ENCODE results near the gene SHANK3.

SHANK3 gene

GRCh38 chr22:50678218-50678650, 5.6 kb downstream of the SHANK3 start:
- DNase-seq (ENCODE audit: low spot score) = no peak

- no peak for DNase-seq (ENCODE audit: low spot score)
Measured at GRCh38 chr22:50678651-50679521, 6.3 kb downstream of the SHANK3 start.

DNA sequence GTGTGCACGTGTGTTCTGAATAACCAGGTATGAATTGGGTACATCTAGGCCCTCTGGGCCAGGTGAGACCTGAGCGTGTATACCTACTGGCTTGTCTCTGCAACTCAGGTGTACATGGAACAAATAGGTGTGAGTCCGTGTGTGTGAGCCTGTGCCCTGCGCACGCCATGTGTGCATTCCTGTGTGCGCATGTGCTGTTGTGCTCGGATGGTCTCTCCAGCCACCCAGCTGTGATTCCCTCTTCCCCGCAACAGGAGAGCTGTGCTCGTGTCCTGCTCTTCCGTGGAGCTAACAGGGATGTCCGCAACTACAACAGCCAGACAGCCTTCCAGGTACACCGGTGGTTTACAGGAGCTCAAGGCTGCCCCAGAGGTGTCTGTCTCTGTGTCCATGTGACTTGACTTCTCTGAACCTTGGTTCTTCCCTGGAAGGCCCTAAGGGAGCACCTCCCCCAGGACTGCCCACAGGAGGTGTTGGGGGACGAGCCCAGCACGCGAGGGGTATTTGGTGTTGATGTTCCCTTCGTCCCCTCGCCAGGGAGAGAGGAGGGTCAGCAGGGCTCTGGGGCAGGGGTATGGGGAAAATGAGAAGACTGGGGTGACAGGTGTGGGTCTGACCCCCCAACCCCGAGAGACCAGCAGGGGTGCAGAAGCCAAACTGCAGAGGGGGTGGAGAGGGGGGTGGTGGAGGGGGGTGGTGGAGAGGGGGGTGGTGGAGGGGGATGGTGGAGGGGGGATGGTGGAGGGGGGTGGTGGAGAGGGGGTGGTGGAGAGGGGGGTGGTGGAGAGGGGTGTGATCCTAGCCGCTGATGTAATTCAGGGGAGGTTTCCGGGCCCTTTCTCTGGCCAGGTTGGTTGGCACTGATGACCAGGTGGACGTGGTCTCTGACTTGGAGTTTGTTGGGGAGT, 10.7 kb downstream of the SHANK3 start:
- DNase-seq (ENCODE audit: low spot score) = peak; percentile 77

DNA sequence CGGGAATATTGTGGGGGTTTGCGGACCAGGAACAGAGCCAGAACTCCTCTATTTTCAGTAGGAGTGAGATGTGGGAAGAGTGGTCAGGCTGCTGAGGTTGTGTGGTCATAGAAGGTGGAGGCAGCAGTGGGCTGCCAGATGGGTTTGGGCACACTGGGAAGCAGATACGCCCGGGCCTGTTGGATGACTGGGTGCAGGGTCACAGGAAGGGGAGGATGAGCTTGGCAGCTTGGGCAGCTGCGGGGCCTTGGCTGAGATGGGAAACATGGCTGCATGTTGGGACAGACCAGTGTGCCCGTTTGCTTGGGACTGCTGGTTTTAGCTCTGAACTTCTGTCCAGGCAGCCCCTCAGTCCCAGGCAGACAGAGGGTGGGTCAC, 11.4 kb downstream of the SHANK3 start:
- no peak for DNase-seq (ENCODE audit: low spot score)

GRCh38 chr22:50684501-50684900, 11.9 kb downstream of the SHANK3 start:
- no peak for DNase-seq (ENCODE audit: low spot score)

DNA sequence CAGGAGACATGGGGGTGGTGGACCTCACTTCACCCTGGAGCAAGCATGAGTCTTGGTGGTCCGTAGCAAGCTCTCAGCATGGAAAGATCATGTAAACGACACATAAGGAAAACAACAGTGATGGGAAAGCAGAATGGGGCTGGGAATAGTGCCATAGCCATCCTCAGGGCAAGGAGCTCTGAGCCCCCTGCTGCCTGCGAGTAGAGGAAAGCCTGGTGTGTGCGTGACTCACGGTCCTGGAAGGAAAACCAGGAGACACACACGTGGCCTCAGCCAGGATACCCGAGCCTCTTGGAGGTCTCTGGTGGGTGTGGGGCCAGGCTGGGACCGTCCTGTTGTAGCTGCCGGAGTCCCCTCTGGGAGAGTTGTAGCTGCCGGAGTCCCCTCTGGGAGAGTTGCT, 12.4 kb downstream of the SHANK3 start:
- no peak for DNase-seq (ENCODE audit: low spot score)

- no peak for DNase-seq (ENCODE audit: low spot score)
Measured at GRCh38 chr22:50686794-50687193, 14.2 kb downstream of the SHANK3 start.

GRCh38 chr22:50687829-50688228, 15.2 kb downstream of the SHANK3 start:
- no peak for DNase-seq (ENCODE audit: low spot score)

DNA sequence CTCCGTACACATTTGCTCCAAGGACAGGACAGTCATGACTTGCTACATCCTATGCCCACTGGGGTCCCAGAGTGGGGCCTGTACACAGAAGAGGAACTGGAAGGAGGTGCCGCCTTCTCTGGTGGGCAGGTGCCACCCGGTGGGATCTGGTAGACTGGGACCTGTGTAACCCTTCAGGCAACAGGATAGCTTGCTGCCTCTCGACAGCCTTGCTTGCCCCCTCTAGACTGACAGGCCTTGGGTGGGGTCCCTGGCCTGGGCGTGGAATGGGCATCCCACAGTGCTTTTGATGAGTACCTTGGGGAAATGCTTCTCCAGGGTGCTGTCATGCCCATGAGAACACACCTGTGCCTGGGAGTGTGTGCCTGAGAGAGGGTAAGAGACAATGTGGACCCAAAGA, 15.8 kb downstream of the SHANK3 start:
- DNase-seq (ENCODE audit: low spot score) = no peak

- peak; percentile 67 for DNase-seq (ENCODE audit: low spot score)
Measured at GRCh38 chr22:50691521-50691920, 18.9 kb downstream of the SHANK3 start.

- DNase-seq (ENCODE audit: low spot score) = no peak
Measured at GRCh38 chr22:50693462-50693861, 20.8 kb downstream of the SHANK3 start.

GRCh38 chr22:50694099-50694605, 21.5 kb downstream of the SHANK3 start:
- DNase-seq (ENCODE audit: low spot score) = no peak

GRCh38 chr22:50694766-50695420, 22.3 kb downstream of the SHANK3 start:
- DNase-seq (ENCODE audit: low spot score) = no peak

- no peak for DNase-seq (ENCODE audit: low spot score)
Measured at GRCh38 chr22:50695421-50696250, 23.0 kb downstream of the SHANK3 start.

- no peak for DNase-seq (ENCODE audit: low spot score)
Measured at GRCh38 chr22:50696251-50696798, 23.7 kb downstream of the SHANK3 start.

DNA sequence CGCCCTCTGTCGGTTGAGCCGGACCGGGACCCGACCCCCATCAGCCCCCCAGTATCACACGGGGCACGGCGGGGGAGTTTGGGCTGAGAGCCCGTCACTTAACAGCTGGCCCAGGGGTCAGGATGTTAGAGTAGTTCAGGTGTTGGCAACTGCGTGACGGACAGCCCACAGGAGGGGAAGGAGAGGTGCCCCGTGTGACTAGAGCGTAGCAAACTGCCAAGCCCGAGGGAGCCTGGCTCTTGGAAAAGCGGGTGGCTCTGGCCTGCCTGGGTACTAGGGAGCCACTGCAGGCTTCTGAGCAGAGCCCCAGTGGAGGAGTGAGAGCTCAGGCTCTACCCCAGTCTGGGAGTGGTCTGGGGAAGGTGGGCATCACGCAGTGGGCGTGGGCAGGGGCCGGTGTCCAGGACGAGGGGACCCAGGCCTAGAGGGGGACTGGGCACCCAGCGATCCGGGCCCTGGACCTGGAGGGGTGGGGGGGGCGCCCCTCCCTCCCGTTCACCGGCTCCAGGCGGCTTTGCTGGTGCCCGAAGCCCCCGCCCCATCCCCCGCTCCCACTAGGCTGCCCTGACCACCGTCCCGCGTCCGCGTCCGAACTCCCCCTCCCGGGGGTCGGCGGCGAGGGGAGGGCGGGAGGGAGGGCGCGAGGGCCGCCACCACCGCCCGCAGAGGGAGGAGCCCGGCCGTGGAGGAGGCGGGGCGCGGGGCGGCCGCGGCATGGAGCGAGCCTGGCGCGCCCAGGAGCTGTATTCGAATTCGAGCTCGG, 24.4 kb downstream of the SHANK3 start:
- peak; percentile 73 for DNase-seq (ENCODE audit: low spot score)

GRCh38 chr22:50697667-50698506, 25.3 kb downstream of the SHANK3 start:
- DNase-seq (ENCODE audit: low spot score) = no peak

DNA sequence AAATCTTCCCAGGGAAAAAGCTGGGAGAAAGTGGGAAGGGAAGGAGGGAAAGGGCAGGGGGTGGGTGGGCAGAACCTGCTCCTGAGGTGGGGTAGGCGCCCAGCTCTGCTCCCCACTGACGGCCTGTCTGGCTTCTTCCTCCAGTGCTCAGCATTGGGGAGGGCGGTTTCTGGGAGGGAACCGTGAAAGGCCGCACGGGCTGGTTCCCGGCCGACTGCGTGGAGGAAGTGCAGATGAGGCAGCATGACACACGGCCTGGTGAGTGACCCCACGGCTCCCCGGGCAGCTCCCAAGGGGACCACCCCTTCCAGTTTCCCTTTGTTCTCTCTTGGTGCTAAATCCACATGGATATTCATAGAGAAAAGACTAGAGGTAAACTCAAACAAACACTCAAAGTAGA, 25.9 kb downstream of the SHANK3 start:
- DNase-seq (ENCODE audit: low spot score) = no peak

- no peak for DNase-seq (ENCODE audit: low spot score)
Measured at GRCh38 chr22:50699001-50699755, 26.6 kb downstream of the SHANK3 start.

All from HuH-7 (cell line).